ENCODE data around the gene HS6ST2.
"Not testable (repeated sequence)": the region's sequence is repeated elsewhere in the genome, so short reads cannot be mapped to it uniquely, and the experiment has no call there.

HS6ST2 gene

GRCh38 chrX:132958091-132958703, at the start of gene HS6ST2:
Gene HS6ST2 (minus strand): TSS chrX:132958629.
- H3K4me3 ChIP-seq (ENCODE audit: low read depth in 1 of 2, low read length in 2 of 2) = peak within 1 kb of the TSS in 1 of 2 donors; percentile 61
- H3K27ac ChIP-seq (ENCODE audit: low read length) = no peak within 1 kb of the TSS
- peaks cover 0 to 17% of the 10 kb centered on the region in 2 donors for H3K4me1 ChIP-seq (ENCODE audit: control insufficient read depth in 1 of 2, insufficient read depth in 2 of 2, low read length in 2 of 2)
- peaks cover 9% of the 10 kb centered on the region for H3K27me3 ChIP-seq (ENCODE audit: low read depth, low read length)
- H3K36me3 ChIP-seq (ENCODE audit: control insufficient read depth in 1 of 2, insufficient read depth in 2 of 2, low read length in 2 of 2) = no peaks in the 10 kb centered on the region
- H3K9me3 ChIP-seq (ENCODE audit: control insufficient read depth in 1 of 2, low read length in 2 of 2) = no peaks in the 10 kb centered on the region

GRCh38 chrX:133007458-133007857, 49.0 kb upstream of the HS6ST2 start:
- H3K4me1 ChIP-seq (ENCODE audit: control insufficient read depth in 1 of 2, insufficient read depth in 2 of 2, low read length in 2 of 2) = no peaks in the 10 kb centered on the region
- H3K27ac ChIP-seq (ENCODE audit: low read length) = no peak overlapping the region
- no peak overlapping the region for H3K4me3 ChIP-seq (ENCODE audit: low read depth in 1 of 2, low read length in 2 of 2)
- no peaks in the 10 kb centered on the region for H3K27me3 ChIP-seq (ENCODE audit: low read depth, low read length)
- no peaks in the 10 kb centered on the region for H3K36me3 ChIP-seq (ENCODE audit: control insufficient read depth in 1 of 2, insufficient read depth in 2 of 2, low read length in 2 of 2)
- no peaks in the 10 kb centered on the region for H3K9me3 ChIP-seq (ENCODE audit: control insufficient read depth in 1 of 2, low read length in 2 of 2)

DNA sequence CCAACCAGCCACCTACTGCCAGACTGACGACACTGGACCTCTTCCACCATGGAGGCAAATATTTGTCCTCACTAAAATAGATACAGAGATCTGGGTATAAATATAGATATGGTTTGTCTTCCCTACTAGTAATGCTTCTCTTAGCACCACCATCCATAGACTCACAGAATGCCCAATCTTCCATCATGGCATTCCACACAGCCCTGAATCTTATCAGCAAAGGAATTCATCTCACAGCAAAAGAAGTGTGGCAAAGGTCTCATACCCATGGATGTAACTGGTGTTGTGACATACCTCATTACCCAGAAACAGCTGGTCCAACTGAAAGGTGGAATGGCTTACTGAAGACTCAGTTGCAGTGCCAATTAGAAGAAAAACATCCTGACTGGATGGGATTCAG, 47.2 kb upstream of the HS6ST2 start:
- no peak overlapping the region for H3K27ac ChIP-seq (ENCODE audit: low read length)
- H3K9me3 ChIP-seq (ENCODE audit: control insufficient read depth in 1 of 2, low read length in 2 of 2) = no peaks in the 10 kb centered on the region
- H3K4me3 ChIP-seq (ENCODE audit: low read depth in 1 of 2, low read length in 2 of 2) = no peak overlapping the region
- no peaks in the 10 kb centered on the region for H3K27me3 ChIP-seq (ENCODE audit: low read depth, low read length)
- no peaks in the 10 kb centered on the region for H3K4me1 ChIP-seq (ENCODE audit: control insufficient read depth in 1 of 2, insufficient read depth in 2 of 2, low read length in 2 of 2)
- H3K36me3 ChIP-seq (ENCODE audit: control insufficient read depth in 1 of 2, insufficient read depth in 2 of 2, low read length in 2 of 2) = no peaks in the 10 kb centered on the region

DNA sequence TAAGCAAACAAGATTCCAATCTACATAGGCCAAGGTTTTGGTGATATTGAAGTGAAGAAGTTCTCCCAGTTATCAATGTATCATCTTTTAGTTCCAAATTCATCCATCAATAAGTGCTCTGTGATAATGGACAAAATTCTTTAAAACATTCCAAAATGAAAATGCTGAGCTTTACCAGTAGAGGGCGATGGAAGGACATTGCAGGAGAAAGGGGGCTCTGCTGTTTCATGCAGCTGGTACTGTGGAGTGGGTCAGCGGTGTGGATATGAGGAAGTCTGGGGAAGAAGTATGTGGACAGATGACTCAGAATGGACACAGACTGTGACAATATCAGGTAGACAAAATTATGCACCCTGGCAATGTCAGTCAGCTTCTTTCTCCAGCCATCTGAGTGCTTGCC, 46.6 kb upstream of the HS6ST2 start:
- H3K4me1 ChIP-seq (ENCODE audit: control insufficient read depth in 1 of 2, insufficient read depth in 2 of 2, low read length in 2 of 2) = no peaks in the 10 kb centered on the region
- H3K36me3 ChIP-seq (ENCODE audit: control insufficient read depth in 1 of 2, insufficient read depth in 2 of 2, low read length in 2 of 2) = no peaks in the 10 kb centered on the region
- no peaks in the 10 kb centered on the region for H3K27me3 ChIP-seq (ENCODE audit: low read depth, low read length)
- H3K9me3 ChIP-seq (ENCODE audit: control insufficient read depth in 1 of 2, low read length in 2 of 2) = no peaks in the 10 kb centered on the region
- no peak overlapping the region for H3K4me3 ChIP-seq (ENCODE audit: low read depth in 1 of 2, low read length in 2 of 2)
- no peak overlapping the region for H3K27ac ChIP-seq (ENCODE audit: low read length)

- no peaks in the 10 kb centered on the region for H3K36me3 ChIP-seq (ENCODE audit: control insufficient read depth in 1 of 2, insufficient read depth in 2 of 2, low read length in 2 of 2)
- H3K4me3 ChIP-seq (ENCODE audit: low read depth in 1 of 2, low read length in 2 of 2) = no peak overlapping the region
- H3K4me1 ChIP-seq (ENCODE audit: control insufficient read depth in 1 of 2, insufficient read depth in 2 of 2, low read length in 2 of 2) = no peaks in the 10 kb centered on the region
- no peaks in the 10 kb centered on the region for H3K9me3 ChIP-seq (ENCODE audit: control insufficient read depth in 1 of 2, low read length in 2 of 2)
- H3K27ac ChIP-seq (ENCODE audit: low read length) = no peak overlapping the region
- no peaks in the 10 kb centered on the region for H3K27me3 ChIP-seq (ENCODE audit: low read depth, low read length)
These were observed 40.8 kb upstream of the HS6ST2 start for GRCh38 chrX:132999209-132999608.

DNA sequence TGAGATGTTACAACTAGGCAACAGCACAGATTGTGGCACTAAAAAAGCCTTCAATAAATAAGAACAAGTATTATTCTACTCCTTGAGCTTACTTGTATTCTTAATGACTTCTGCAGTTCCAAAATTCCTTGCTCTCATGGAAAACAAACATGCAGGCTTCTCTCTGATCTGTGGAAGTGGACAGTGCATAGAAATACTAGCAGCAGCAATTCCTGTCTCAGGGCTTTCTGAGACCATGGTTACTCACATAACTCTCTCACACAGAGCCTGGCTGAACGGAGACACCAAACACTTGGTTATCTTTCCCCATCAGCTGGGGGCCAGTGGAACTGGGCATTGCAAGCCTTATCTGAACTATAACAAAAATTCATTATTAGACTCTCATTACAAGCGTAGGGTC, 32.4 kb upstream of the HS6ST2 start:
- no peaks in the 10 kb centered on the region for H3K4me1 ChIP-seq (ENCODE audit: control insufficient read depth in 1 of 2, insufficient read depth in 2 of 2, low read length in 2 of 2)
- no peaks in the 10 kb centered on the region for H3K36me3 ChIP-seq (ENCODE audit: control insufficient read depth in 1 of 2, insufficient read depth in 2 of 2, low read length in 2 of 2)

DNA sequence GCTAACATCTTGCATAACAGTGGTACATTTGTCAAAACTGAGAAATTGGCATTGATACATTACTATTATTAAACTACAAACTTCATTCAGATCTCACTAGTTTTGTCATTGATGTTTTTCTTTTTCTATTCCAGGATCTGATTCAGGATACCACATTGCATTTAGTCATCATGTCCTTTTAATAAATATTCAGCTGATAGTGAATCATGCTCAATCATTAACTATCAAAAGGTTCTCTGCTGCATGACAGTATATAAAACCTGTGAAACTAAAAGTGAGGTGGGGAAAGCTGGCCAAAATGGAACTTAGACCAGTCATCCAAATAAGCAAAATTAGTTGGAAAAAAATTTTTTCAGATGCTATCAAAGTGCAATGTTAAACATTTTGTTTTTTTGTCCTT, 28.1 kb upstream of the HS6ST2 start:
- Histone ChIP-seq H3K4me3 (ENCODE audit: low read depth in 1 of 2, low read length in 2 of 2) (no peak overlapping the region), H3K27me3 (ENCODE audit: low read depth, low read length) (no peaks in the 10 kb centered on the region), H3K36me3 (ENCODE audit: control insufficient read depth in 1 of 2, insufficient read depth in 2 of 2, low read length in 2 of 2) (no peaks in the 10 kb centered on the region), H3K4me1 (ENCODE audit: control insufficient read depth in 1 of 2, insufficient read depth in 2 of 2, low read length in 2 of 2) (no peaks in the 10 kb centered on the region), H3K27ac (ENCODE audit: low read length) (no peak overlapping the region), H3K9me3 (ENCODE audit: control insufficient read depth in 1 of 2, low read length in 2 of 2) (no peaks in the 10 kb centered on the region)

More for the DNA sequence above, 32.4 kb upstream of the HS6ST2 start:
- Histone ChIP-seq H3K9me3 (ENCODE audit: control insufficient read depth in 1 of 2, low read length in 2 of 2) (no peaks in the 10 kb centered on the region), H3K27me3 (ENCODE audit: low read depth, low read length) (no peaks in the 10 kb centered on the region), H3K27ac (ENCODE audit: low read length) (no peak overlapping the region), H3K4me3 (ENCODE audit: low read depth in 1 of 2, low read length in 2 of 2) (no peak overlapping the region)

DNA sequence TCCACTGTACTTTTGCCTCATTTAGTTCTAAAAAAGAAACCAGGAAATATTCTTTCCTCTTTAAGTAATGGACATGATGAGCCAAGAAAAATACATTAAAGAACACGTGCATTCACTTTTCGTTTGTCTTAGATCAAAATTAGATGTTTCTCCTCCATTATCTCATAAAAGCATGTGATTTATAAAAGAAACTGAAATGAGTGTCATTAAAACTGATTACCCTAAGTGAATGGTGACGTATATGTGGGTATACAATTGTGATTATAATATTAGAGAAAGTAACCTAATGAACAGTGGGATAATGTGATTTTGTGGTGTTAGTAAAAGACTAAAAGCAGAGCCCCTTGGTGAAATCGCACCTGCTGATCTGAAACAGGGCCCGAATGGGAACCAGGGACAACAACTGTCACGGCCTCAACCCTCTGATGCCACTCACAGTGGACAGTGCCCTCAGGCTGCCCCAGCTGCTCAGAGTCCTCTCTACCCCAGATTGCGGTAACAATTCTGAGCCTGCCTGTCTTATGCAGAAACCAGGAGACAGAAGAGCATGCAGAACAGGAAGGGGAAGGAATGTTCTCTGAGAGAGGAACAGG, 25.7 kb upstream of the HS6ST2 start:
- Histone ChIP-seq H3K4me3 (ENCODE audit: low read depth in 1 of 2, low read length in 2 of 2) (no peak overlapping the region), H3K27ac (ENCODE audit: low read length) (no peak overlapping the region), H3K36me3 (ENCODE audit: control insufficient read depth in 1 of 2, insufficient read depth in 2 of 2, low read length in 2 of 2) (no peaks in the 10 kb centered on the region), H3K4me1 (ENCODE audit: control insufficient read depth in 1 of 2, insufficient read depth in 2 of 2, low read length in 2 of 2) (no peaks in the 10 kb centered on the region), H3K9me3 (ENCODE audit: control insufficient read depth in 1 of 2, low read length in 2 of 2) (no peaks in the 10 kb centered on the region), H3K27me3 (ENCODE audit: low read depth, low read length) (no peaks in the 10 kb centered on the region)

- H3K27me3 ChIP-seq (ENCODE audit: low read depth, low read length) = no peaks in the 10 kb centered on the region
- no peaks in the 10 kb centered on the region for H3K4me1 ChIP-seq (ENCODE audit: control insufficient read depth in 1 of 2, insufficient read depth in 2 of 2, low read length in 2 of 2)
- H3K27ac ChIP-seq (ENCODE audit: low read length) = no peak overlapping the region
- H3K9me3 ChIP-seq (ENCODE audit: control insufficient read depth in 1 of 2, low read length in 2 of 2) = no peaks in the 10 kb centered on the region
- H3K36me3 ChIP-seq (ENCODE audit: control insufficient read depth in 1 of 2, insufficient read depth in 2 of 2, low read length in 2 of 2) = no peaks in the 10 kb centered on the region
- H3K4me3 ChIP-seq (ENCODE audit: low read depth in 1 of 2, low read length in 2 of 2) = no peak overlapping the region
These were observed 25.1 kb upstream of the HS6ST2 start for GRCh38 chrX:132983496-132983895.

DNA sequence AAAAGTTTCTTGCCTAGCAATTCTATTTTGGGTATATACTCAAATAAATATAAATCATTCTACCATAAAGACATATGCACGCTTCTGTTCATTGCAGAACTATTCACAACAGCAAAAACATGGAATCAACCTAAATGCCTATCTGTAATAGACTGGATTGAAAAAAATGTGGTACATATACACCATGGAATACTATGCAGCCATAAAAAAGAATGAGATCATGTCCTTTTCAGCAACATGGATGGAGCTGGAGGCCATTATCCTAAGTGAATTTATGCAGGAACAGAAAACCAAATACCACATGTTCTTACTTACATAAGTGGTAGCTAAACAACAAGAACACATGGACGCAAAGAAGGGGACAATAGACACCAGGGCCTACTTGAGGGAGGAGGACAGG, 21.6 kb upstream of the HS6ST2 start:
- not testable (repeated sequence) for H3K27me3 ChIP-seq (ENCODE audit: low read depth, low read length); H3K4me1 ChIP-seq (ENCODE audit: control insufficient read depth in 1 of 2, insufficient read depth in 2 of 2, low read length in 2 of 2); H3K4me3 ChIP-seq (ENCODE audit: low read depth in 1 of 2, low read length in 2 of 2); H3K36me3 ChIP-seq (ENCODE audit: control insufficient read depth in 1 of 2, insufficient read depth in 2 of 2, low read length in 2 of 2); H3K27ac ChIP-seq (ENCODE audit: low read length); H3K9me3 ChIP-seq (ENCODE audit: control insufficient read depth in 1 of 2, low read length in 2 of 2)

GRCh38 chrX:132968296-132968949, 10.0 kb upstream of the HS6ST2 start:
- Histone ChIP-seq H3K9me3 (ENCODE audit: control insufficient read depth in 1 of 2, low read length in 2 of 2) (no peaks in the 10 kb centered on the region), H3K27me3 (ENCODE audit: low read depth, low read length) (no peaks in the 10 kb centered on the region)

More at GRCh38 chrX:132968296-132968949, 10.0 kb upstream of the HS6ST2 start:
- H3K36me3 ChIP-seq (ENCODE audit: control insufficient read depth in 1 of 2, insufficient read depth in 2 of 2, low read length in 2 of 2) = no peaks in the 10 kb centered on the region
- no peak overlapping the region for H3K4me3 ChIP-seq (ENCODE audit: low read depth in 1 of 2, low read length in 2 of 2)
- H3K27ac ChIP-seq (ENCODE audit: low read length) = no peak overlapping the region
- no peaks in the 10 kb centered on the region for H3K4me1 ChIP-seq (ENCODE audit: control insufficient read depth in 1 of 2, insufficient read depth in 2 of 2, low read length in 2 of 2)

All from muscle layer of duodenum (tissue), 2 donors.